Measurements from ENCODE around the gene LRP11.

- TF ChIP-seq POLR2A (IDR thresholded peaks at IDR 0.05) (no peak), CTCF (IDR thresholded peaks at IDR 0.05) (no peak)
Observed at GRCh38 chr6:149901444-149902140, 37.4 kb upstream of the LRP11 start.

Data from adrenal gland (tissue), 5 donors.